HepG2 (cell line): ENCODE measurements around the gene EPB41. TPM values are rescaled to one million over a fixed set of nuclear protein-coding genes. Genes with fewer than 3 reads are reported as not detected.

Source experiments
- FOXK2 ChIP-seq: fragments of 450-650 bp; IDR thresholded peaks from 2 replicates; pipeline ENCODE4 v1.6.1; 2016
- IKZF1 ChIP-seq: fragments of 450-650 bp; IDR thresholded peaks from 2 replicates; pipeline ENCODE4 v1.7.1; 2016
- POLR2G ChIP-seq: fragments of 200-400 bp; formaldehyde crosslinking; IDR thresholded peaks from 2 replicates; pipeline ENCODE4 v1.6.1; 2018; ENCODE audit warnings: mild to moderate bottlenecking, low read depth, low read length, moderate library complexity
- PRMT3 ChIP-seq: sonication (generic); formaldehyde crosslinking; IDR thresholded peaks from 2 replicates; pipeline ENCODE4 v1.8.1; 2022; ENCODE audit warnings: low read depth, mild to moderate bottlenecking, moderate library complexity, missing genetic modification reagents, borderline replicate concordance
- PRPF4 ChIP-seq: fragments of 200-400 bp; formaldehyde crosslinking; IDR thresholded peaks from 2 replicates; pipeline ENCODE4 v1.6.1; 2016; ENCODE audit warnings: low read length, low read depth; ENCODE audit not compliant: poor library complexity, severe bottlenecking
- RFX3 ChIP-seq: IDR thresholded peaks from 2 replicates; pipeline ENCODE4 v1.6.1; 2016; ENCODE audit warnings: missing biosample characterization, missing genetic modification reagents
- RNF219 ChIP-seq: sonication (generic); formaldehyde crosslinking; IDR thresholded peaks from 2 replicates; pipeline ENCODE4 v1.5.0; 2020; ENCODE audit warnings: mild to moderate bottlenecking, missing genetic modification reagents
- SOX13 ChIP-seq, 3 experiments: fragments of 450-650 bp in 1 of 3; sonication (generic) in 1 of 3; formaldehyde crosslinking in 1 of 3; IDR thresholded peaks in 2 of 3; conservative IDR thresholded peaks in 1 of 3; 2 replicates each; pipeline versions ENCODE4 v1.5.0 to v1.6.1; 2016 to 2020; ENCODE audit warnings: antibody characterized with exemption in 1 of 3, mild to moderate bottlenecking in 1 of 3, missing compliant biosample characterization in 1 of 3, missing genetic modification reagents in 1 of 3, moderate library complexity in 1 of 3
- TEAD2 ChIP-seq: sonication (generic); formaldehyde crosslinking; IDR thresholded peaks from 2 replicates; pipeline ENCODE4 v1.9.0; 2021; ENCODE audit warnings: missing genetic modification reagents
- USF2 ChIP-seq, 2 experiments: sonication (generic) in 1 of 2; formaldehyde crosslinking in 1 of 2; IDR thresholded peaks; 2 replicates each; pipeline versions ENCODE4 v1.5.1 to v1.6.1; 2011 to 2020; ENCODE audit warnings: borderline replicate concordance in 1 of 2, low read depth in 1 of 2, low read length in 1 of 2, mild to moderate bottlenecking in 1 of 2, missing genetic modification reagents in 1 of 2, moderate library complexity in 1 of 2
- ZNF30 ChIP-seq: sonication (generic); formaldehyde crosslinking; IDR thresholded peaks from 2 replicates; pipeline ENCODE4 v1.5.0; 2020; ENCODE audit warnings: mild to moderate bottlenecking, missing genetic modification reagents
- ZNF567 ChIP-seq: sonication (generic); formaldehyde crosslinking; IDR thresholded peaks from 2 replicates; pipeline ENCODE4 v1.8.1; 2023; ENCODE audit warnings: mild to moderate bottlenecking, missing genetic modification reagents, borderline replicate concordance
- ZNF678 ChIP-seq: sonication (generic); formaldehyde crosslinking; IDR thresholded peaks from 2 replicates; pipeline ENCODE4 v1.4.0; 2020; ENCODE audit warnings: mild to moderate bottlenecking, missing genetic modification reagents
- ZNF7 ChIP-seq: IDR thresholded peaks from 2 replicates; pipeline ENCODE4 v1.6.1; 2016; ENCODE audit warnings: missing biosample characterization, missing genetic modification reagents
- ZNF788 ChIP-seq: sonication (generic); formaldehyde crosslinking; IDR thresholded peaks from 2 replicates; pipeline ENCODE4 v1.5.0; 2020; ENCODE audit warnings: mild to moderate bottlenecking, missing genetic modification reagents, borderline replicate concordance
- polyA plus RNA-seq, 8 experiments: library from polyadenylated mRNA; depleted of rRNA in 3 of 8; stranded (reverse) in 7 of 8; unstranded in 1 of 8; fragments of >200 nt; fragmentation: Illumina TruSeq in 4 of 8; extraction: Trizol in 4 of 8; gene quantifications; 2 replicates each; pipeline versions ENCODE4 v1.2.1 to v1.2.3, GENCODE V29; 2011 to 2016; ENCODE audit warnings: low read depth in 4 of 8, missing spikeins in 1 of 8, mixed read lengths in 1 of 8; ENCODE audit not compliant: insufficient read depth in 1 of 8
- total RNA-seq, 5 experiments: library from RNA; depleted of rRNA; stranded (reverse); fragments of >200 nt; fragmentation: Illumina TruSeq; extraction: Trizol; gene quantifications; 2 replicates each; pipeline ENCODE4 v1.2.3, GENCODE V29; 2016; ENCODE audit warnings: low read depth in 1 of 5
- TF ChIP-seq, protein P1 (sequence below): IDR thresholded peaks from 2 replicates; pipeline ENCODE4 v1.6.1; 2012; ENCODE audit warnings: low read length, improper control_type of control experiment
- TF ChIP-seq, protein P2 (sequence below): sonication (generic); formaldehyde crosslinking; IDR thresholded peaks from 2 replicates; pipeline ENCODE4 v1.8.0; 2022; ENCODE audit warnings: mild to moderate bottlenecking, missing genetic modification reagents
- TF ChIP-seq, protein P3 (sequence below): sonication (generic); formaldehyde crosslinking; IDR thresholded peaks from 2 replicates; pipeline ENCODE4 v1.4.0; 2020; ENCODE audit warnings: missing genetic modification reagents, borderline replicate concordance

The EPB41 gene
- total and polyA plus RNA-seq, 2 of the 13 experiments (the other 11 are each of a cell fraction or from before 2014, with no cell fraction given): 34.5 to 46.7 TPM

- TF ChIP-seq, protein P1, sequence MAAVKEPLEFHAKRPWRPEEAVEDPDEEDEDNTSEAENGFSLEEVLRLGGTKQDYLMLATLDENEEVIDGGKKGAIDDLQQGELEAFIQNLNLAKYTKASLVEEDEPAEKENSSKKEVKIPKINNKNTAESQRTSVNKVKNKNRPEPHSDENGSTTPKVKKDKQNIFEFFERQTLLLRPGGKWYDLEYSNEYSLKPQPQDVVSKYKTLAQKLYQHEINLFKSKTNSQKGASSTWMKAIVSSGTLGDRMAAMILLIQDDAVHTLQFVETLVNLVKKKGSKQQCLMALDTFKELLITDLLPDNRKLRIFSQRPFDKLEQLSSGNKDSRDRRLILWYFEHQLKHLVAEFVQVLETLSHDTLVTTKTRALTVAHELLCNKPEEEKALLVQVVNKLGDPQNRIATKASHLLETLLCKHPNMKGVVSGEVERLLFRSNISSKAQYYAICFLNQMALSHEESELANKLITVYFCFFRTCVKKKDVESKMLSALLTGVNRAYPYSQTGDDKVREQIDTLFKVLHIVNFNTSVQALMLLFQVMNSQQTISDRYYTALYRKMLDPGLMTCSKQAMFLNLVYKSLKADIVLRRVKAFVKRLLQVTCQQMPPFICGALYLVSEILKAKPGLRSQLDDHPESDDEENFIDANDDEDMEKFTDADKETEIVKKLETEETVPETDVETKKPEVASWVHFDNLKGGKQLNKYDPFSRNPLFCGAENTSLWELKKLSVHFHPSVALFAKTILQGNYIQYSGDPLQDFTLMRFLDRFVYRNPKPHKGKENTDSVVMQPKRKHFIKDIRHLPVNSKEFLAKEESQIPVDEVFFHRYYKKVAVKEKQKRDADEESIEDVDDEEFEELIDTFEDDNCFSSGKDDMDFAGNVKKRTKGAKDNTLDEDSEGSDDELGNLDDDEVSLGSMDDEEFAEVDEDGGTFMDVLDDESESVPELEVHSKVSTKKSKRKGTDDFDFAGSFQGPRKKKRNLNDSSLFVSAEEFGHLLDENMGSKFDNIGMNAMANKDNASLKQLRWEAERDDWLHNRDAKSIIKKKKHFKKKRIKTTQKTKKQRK: no peak
- TF ChIP-seq SOX13 (IDR thresholded peaks at IDR 0.05) (no peak), SOX13 (CRISPR knock-in tag; conservative IDR thresholded peaks at IDR 0.05 in 1 of 2, IDR thresholded peaks at IDR 0.05 in 1 of 2) (no peak), FOXK2 (no peak), POLR2G (peak; percentile 74), ZNF678 (CRISPR knock-in tag) (no peak), ZNF567 (CRISPR knock-in tag) (no peak), ZNF788 (CRISPR knock-in tag) (peak; percentile 50; the same call in 1 of the 2 replicates), PRPF4 (no peak), ZNF30 (CRISPR knock-in tag) (no peak), ZNF7 (no peak), IKZF1 (no peak), PRMT3 (CRISPR knock-in tag) (no peak), RNF219 (CRISPR knock-in tag) (no peak), USF2 (IDR thresholded peaks at IDR 0.05; ENCODE audit: low read depth, low read length) (peak; percentile 62), USF2 (CRISPR knock-in tag; IDR thresholded peaks at IDR 0.05; ENCODE audit: borderline replicate concordance) (peak; percentile 53), RFX3 (CRISPR knock-in tag) (no peak), TEAD2 (CRISPR knock-in tag) (no peak)
- TF ChIP-seq, protein P2, sequence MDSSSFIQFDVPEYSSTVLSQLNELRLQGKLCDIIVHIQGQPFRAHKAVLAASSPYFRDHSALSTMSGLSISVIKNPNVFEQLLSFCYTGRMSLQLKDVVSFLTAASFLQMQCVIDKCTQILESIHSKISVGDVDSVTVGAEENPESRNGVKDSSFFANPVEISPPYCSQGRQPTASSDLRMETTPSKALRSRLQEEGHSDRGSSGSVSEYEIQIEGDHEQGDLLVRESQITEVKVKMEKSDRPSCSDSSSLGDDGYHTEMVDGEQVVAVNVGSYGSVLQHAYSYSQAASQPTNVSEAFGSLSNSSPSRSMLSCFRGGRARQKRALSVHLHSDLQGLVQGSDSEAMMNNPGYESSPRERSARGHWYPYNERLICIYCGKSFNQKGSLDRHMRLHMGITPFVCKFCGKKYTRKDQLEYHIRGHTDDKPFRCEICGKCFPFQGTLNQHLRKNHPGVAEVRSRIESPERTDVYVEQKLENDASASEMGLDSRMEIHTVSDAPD (CRISPR knock-in tag): no peak
- TF ChIP-seq, protein P3, sequence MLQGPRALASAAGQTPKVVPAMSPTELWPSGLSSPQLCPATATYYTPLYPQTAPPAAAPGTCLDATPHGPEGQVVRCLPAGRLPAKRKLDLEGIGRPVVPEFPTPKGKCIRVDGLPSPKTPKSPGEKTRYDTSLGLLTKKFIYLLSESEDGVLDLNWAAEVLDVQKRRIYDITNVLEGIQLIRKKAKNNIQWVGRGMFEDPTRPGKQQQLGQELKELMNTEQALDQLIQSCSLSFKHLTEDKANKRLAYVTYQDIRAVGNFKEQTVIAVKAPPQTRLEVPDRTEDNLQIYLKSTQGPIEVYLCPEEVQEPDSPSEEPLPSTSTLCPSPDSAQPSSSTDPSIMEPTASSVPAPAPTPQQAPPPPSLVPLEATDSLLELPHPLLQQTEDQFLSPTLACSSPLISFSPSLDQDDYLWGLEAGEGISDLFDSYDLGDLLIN: no peak
Measured at GRCh38 chr1:28886731-28887418, 27.5 kb upstream of the EPB41 start (continued).
